ENCODE measurements around the gene NTM. TPM values are rescaled to one million over a fixed set of nuclear protein-coding genes. Genes with fewer than 3 reads are reported as not detected.

NTM gene
- total RNA-seq, 1 experiment from 2014 or later, result 0.73 TPM

GRCh38 chr11:131465039-131465438 is 94.6 kb downstream of the NTM start:
- no peaks in the 10 kb centered on the region for H3K4me1 Mint-ChIP-seq (ENCODE audit: low read depth, unreplicated experiment)
- CTCF ChIA-PET, result no interaction called here
- no peaks in the 10 kb centered on the region for H3K36me3 ChIP-seq (ENCODE audit: control insufficient read depth, insufficient read depth, low read length)

GRCh38 chr11:131465746-131466145 is 95.3 kb downstream of the NTM start:
- Mint-ChIP-seq H3K4me1 (ENCODE audit: low read depth, unreplicated experiment) (no peaks in the 10 kb centered on the region), H3K27ac (ENCODE audit: unreplicated experiment) (no peak overlapping the region), H3K9me3 (ENCODE audit: unreplicated experiment) (no peaks in the 10 kb centered on the region), H3K4me3 (ENCODE audit: unreplicated experiment) (no peak overlapping the region), H3K27me3 (ENCODE audit: insufficient read depth, unreplicated experiment) (peaks cover 14% of the 10 kb centered on the region), H3K36me3 (ENCODE audit: insufficient read depth, unreplicated experiment) (no peaks in the 10 kb centered on the region)
- peak; percentile 34 to 66 for TF ChIP-seq CTCF (IDR thresholded peaks at IDR 0.05; ENCODE audit: insufficient read depth in 1 of 2, low read depth in 1 of 2, low read length in 1 of 2, severe bottlenecking in 1 of 2, unreplicated experiment in 1 of 2)
- ChIA-PET CTCF (interaction anchor here (1.3 kb wide), 1 partner anchor 209 kb away, joined by 4 read pairs; no protein-coding TSS in a partner anchor), POLR2A (no interaction called here)
- Histone ChIP-seq H3K27me3 (replicated peaks; ENCODE audit: control insufficient read depth, insufficient read depth, low read length) (no peaks in the 10 kb centered on the region; the same call in 1 of the 2 replicates), H3K9me3 (no peaks in the 10 kb centered on the region), H3K36me3 (ENCODE audit: control insufficient read depth, insufficient read depth, low read length) (no peaks in the 10 kb centered on the region), H3K4me3 (ENCODE audit: low read depth, low read length) (no peak overlapping the region), H3K4me1 (no peaks in the 10 kb centered on the region)
- DNase-seq, result peak; percentile 38 to 54
- BruUV-seq (replicated peaks), result no TSS peak
- intact Hi-C loops (cut with micrococcal nuclease; ENCODE audit: unreplicated experiment), result loop anchor here (10.0 kb wide), 1 partner anchor 209 kb away; no protein-coding TSS in a partner anchor

More at GRCh38 chr11:131465039-131465438, 94.6 kb downstream of the NTM start:
- peaks cover 14% of the 10 kb centered on the region for H3K27me3 Mint-ChIP-seq (ENCODE audit: insufficient read depth, unreplicated experiment)
- no peak for TF ChIP-seq CTCF (IDR thresholded peaks at IDR 0.05; ENCODE audit: insufficient read depth in 1 of 2, low read depth in 1 of 2, low read length in 1 of 2, severe bottlenecking in 1 of 2, unreplicated experiment in 1 of 2)
- no peaks in the 10 kb centered on the region for H3K4me1 ChIP-seq
- no peak overlapping the region for H3K4me3 Mint-ChIP-seq (ENCODE audit: unreplicated experiment)
- H3K9me3 Mint-ChIP-seq (ENCODE audit: unreplicated experiment), result no peaks in the 10 kb centered on the region
- H3K4me3 ChIP-seq (ENCODE audit: low read depth, low read length), result no peak overlapping the region
- intact Hi-C loops (cut with micrococcal nuclease; ENCODE audit: unreplicated experiment), result loop anchor here (10.0 kb wide), 1 partner anchor 210 kb away; no protein-coding TSS in a partner anchor
- no peaks in the 10 kb centered on the region for H3K36me3 Mint-ChIP-seq (ENCODE audit: insufficient read depth, unreplicated experiment)
- DNase-seq, result no peak
- no peaks in the 10 kb centered on the region; the same call in 1 of the 2 replicates for H3K27me3 ChIP-seq (replicated peaks; ENCODE audit: control insufficient read depth, insufficient read depth, low read length)
- BruUV-seq (replicated peaks), result no TSS peak
- H3K27ac Mint-ChIP-seq (ENCODE audit: unreplicated experiment), result no peak overlapping the region
- H3K9me3 ChIP-seq, result no peaks in the 10 kb centered on the region
- POLR2A ChIA-PET, result no interaction called here

- H3K9me3 ChIP-seq, result no peaks in the 10 kb centered on the region
- Mint-ChIP-seq H3K36me3 (ENCODE audit: insufficient read depth, unreplicated experiment) (no peaks in the 10 kb centered on the region), H3K4me3 (ENCODE audit: unreplicated experiment) (no peak overlapping the region), H3K27me3 (ENCODE audit: insufficient read depth, unreplicated experiment) (peaks cover 9% of the 10 kb centered on the region), H3K9me3 (ENCODE audit: unreplicated experiment) (no peaks in the 10 kb centered on the region), H3K27ac (ENCODE audit: unreplicated experiment) (no peak overlapping the region), H3K4me1 (ENCODE audit: low read depth, unreplicated experiment) (no peaks in the 10 kb centered on the region)
- H3K36me3 ChIP-seq (ENCODE audit: control insufficient read depth, insufficient read depth, low read length), result no peaks in the 10 kb centered on the region
- CTCF ChIA-PET, result no interaction called here
- TF ChIP-seq CTCF (IDR thresholded peaks at IDR 0.05; ENCODE audit: insufficient read depth in 1 of 2, low read depth in 1 of 2, low read length in 1 of 2, severe bottlenecking in 1 of 2, unreplicated experiment in 1 of 2), result no peak
- POLR2A ChIA-PET, result no interaction called here
- BruUV-seq (replicated peaks), result no TSS peak
- intact Hi-C loops (cut with micrococcal nuclease; ENCODE audit: unreplicated experiment), result loop anchor here (10.0 kb wide), 1 partner anchor 207 kb away; no protein-coding TSS in a partner anchor
- no peak overlapping the region for H3K4me3 ChIP-seq (ENCODE audit: low read depth, low read length)
- H3K27me3 ChIP-seq (replicated peaks; ENCODE audit: control insufficient read depth, insufficient read depth, low read length), result no peaks in the 10 kb centered on the region; the same call in 1 of the 2 replicates
- no peaks in the 10 kb centered on the region for H3K4me1 ChIP-seq
- DNase-seq, result no peak
Measured at GRCh38 chr11:131467645-131468394, 97.4 kb downstream of the NTM start.

Measured in Caco-2 (cell line).